Brain pericyte (primary cell): ENCODE data around the gene STRIT1.
A peak's percentile ranks its signal among the peaks of the same experiment; 100 is the strongest.
"Not testable (repeated sequence)": the region's sequence is repeated elsewhere in the genome, so short reads cannot be mapped to it uniquely, and the experiment has no call there.

Experiments
- DNase-seq: peaks from one replicate; pipeline ENCODE4 v3.0.0-alpha.2; 2012; ENCODE audit warnings: low read depth, low spot score

Gene STRIT1

GRCh38 chr3:155313300-155313699 is 19.8 kb upstream of the STRIT1 start:
- no peak for DNase-seq

GRCh38 chr3:155312781-155313180 is 19.3 kb upstream of the STRIT1 start:
- peak; percentile 2 for DNase-seq

GRCh38 chr3:155309581-155309980 is 16.1 kb upstream of the STRIT1 start:
- no peak for DNase-seq

GRCh38 chr3:155308831-155309230 is 15.3 kb upstream of the STRIT1 start:
- no peak for DNase-seq

- no peak for DNase-seq
These were observed 13.7 kb upstream of the STRIT1 start for GRCh38 chr3:155307183-155307582.

- DNase-seq: no peak
These were observed 10.9 kb upstream of the STRIT1 start for GRCh38 chr3:155304394-155304793.

GRCh38 chr3:155303540-155304097 is 10.1 kb upstream of the STRIT1 start:
- no peak for DNase-seq

GRCh38 chr3:155302891-155303290 is 9.4 kb upstream of the STRIT1 start:
- DNase-seq: no peak

GRCh38 chr3:155302481-155302880 is 9.0 kb upstream of the STRIT1 start:
- no peak for DNase-seq

GRCh38 chr3:155297100-155297499 is 3.6 kb upstream of the STRIT1 start:
- DNase-seq: no peak

- no peak for DNase-seq
These were observed 2.9 kb upstream of the STRIT1 start for GRCh38 chr3:155296413-155296812.

- no peak for DNase-seq
These were observed 790 bp downstream of the STRIT1 start for GRCh38 chr3:155292693-155293092.

GRCh38 chr3:155292133-155292532 is 1.4 kb downstream of the STRIT1 start:
- DNase-seq: no peak

- DNase-seq: no peak
These were observed 6.7 kb downstream of the STRIT1 start for GRCh38 chr3:155286736-155287135.

- DNase-seq: no peak
These were observed 7.5 kb downstream of the STRIT1 start for GRCh38 chr3:155285936-155286335.

GRCh38 chr3:155283092-155284056 is 10.1 kb downstream of the STRIT1 start:
- no peak for DNase-seq

- DNase-seq: no peak
These were observed 10.9 kb downstream of the STRIT1 start for GRCh38 chr3:155282385-155283091.

GRCh38 chr3:155281912-155282311 is 11.6 kb downstream of the STRIT1 start:
- no peak for DNase-seq

- not testable (repeated sequence) for DNase-seq
These were observed 17.4 kb downstream of the STRIT1 start for GRCh38 chr3:155276089-155276488.

GRCh38 chr3:155275159-155275754 is 18.2 kb downstream of the STRIT1 start:
- DNase-seq: not testable (repeated sequence)

- DNase-seq: not testable (repeated sequence)
These were observed 19.0 kb downstream of the STRIT1 start for GRCh38 chr3:155274435-155274834.

GRCh38 chr3:155271343-155271613 is 22.2 kb downstream of the STRIT1 start:
- DNase-seq: no peak
